GM12801 (cell line): ENCODE results near the gene SVOPL.

Source experiments
- TF ChIP-seq, protein P1 (sequence below): IDR thresholded peaks from one replicate; pipeline ENCODE4 v1.5.1; 2011; ENCODE audit warnings: control low read depth; ENCODE audit not compliant: insufficient read length; ENCODE audit errors: extremely low read depth

The SVOPL gene

DNA sequence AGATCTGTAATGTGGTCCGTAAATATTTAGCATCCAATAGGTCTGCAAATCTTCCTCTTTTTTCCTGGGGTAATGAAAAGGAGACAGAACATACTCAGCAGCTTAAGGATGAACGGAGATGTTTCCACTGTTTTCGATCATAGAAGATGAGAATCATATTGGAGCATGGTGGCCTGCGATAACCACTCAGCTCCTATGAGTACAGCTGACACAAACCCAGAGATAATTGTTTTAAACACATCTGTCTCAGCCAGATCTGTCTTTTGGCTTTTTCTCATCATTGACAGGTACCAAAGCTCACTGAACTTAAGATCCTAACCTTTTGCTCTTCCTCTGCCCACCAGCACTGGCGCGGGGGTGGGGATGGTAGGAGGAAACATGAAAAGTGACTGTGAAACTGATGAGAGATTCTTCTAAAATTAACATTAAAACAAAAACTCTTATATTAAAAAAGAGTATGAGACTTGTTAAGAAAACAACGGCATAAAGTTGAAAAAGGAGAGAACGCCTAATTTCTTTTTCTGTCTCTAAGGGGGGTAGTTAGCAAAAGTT lies 71.0 kb downstream of the SVOPL start:
- TF ChIP-seq, protein P1, sequence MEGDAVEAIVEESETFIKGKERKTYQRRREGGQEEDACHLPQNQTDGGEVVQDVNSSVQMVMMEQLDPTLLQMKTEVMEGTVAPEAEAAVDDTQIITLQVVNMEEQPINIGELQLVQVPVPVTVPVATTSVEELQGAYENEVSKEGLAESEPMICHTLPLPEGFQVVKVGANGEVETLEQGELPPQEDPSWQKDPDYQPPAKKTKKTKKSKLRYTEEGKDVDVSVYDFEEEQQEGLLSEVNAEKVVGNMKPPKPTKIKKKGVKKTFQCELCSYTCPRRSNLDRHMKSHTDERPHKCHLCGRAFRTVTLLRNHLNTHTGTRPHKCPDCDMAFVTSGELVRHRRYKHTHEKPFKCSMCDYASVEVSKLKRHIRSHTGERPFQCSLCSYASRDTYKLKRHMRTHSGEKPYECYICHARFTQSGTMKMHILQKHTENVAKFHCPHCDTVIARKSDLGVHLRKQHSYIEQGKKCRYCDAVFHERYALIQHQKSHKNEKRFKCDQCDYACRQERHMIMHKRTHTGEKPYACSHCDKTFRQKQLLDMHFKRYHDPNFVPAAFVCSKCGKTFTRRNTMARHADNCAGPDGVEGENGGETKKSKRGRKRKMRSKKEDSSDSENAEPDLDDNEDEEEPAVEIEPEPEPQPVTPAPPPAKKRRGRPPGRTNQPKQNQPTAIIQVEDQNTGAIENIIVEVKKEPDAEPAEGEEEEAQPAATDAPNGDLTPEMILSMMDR: no peak

DNA sequence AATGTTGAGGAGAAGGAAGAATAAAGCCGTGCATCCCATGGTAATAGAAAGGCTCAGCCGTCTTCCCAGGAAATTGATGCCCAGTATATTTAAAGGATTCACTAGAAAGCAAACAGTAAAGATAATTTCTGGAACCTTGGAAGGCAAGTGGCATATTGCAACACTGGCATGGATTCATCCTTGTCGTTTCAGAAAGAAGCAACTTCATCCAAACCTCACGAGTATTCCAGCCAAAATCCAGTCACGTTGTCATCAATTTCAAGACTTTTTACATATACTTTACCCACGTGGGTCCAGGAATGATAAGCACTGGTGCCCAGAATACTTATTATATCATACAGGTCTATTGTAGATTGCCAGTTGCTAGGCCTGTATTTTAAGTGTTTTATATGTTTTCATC lies 73.8 kb downstream of the SVOPL start:
- TF ChIP-seq, protein P1: no peak

DNA sequence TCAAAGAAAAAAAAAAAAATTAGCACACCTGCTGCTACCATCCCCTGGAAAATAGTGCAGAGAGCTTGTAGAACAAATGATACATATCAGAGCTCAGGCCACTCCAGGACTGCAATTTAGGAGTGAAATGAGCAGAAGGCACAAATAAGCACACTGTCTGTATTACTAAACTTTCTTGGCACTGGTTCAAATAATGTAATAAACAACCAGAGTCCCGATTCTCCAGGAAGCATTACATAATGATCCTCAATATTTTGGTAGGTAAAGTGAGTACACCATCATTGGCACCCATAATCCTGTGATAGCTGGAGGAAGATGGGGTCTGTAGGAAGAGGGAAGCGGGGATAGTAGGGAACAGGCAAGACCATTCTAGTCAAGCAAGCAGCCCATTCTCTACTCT lies 74.3 kb downstream of the SVOPL start:
- TF ChIP-seq, protein P1: no peak

DNA sequence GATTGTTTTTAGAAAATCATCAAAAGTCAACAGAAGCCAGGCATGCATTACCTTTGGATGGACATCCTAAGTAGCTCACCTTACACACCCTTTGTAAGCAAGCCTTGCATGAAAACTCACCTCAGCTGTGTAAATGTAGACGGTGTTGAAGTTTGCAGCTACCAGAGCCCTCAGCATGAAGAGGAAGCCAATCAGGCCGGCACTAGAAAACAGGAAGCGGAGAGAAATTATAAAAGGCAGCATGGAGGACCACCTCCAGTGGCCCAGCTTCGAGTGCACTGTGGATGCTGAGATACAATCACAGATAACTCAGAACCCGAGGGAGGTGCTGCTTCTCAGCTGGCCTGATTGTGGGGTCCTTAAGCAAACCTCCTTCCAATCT lies 75.3 kb downstream of the SVOPL start:
- TF ChIP-seq, protein P1: no peak

DNA sequence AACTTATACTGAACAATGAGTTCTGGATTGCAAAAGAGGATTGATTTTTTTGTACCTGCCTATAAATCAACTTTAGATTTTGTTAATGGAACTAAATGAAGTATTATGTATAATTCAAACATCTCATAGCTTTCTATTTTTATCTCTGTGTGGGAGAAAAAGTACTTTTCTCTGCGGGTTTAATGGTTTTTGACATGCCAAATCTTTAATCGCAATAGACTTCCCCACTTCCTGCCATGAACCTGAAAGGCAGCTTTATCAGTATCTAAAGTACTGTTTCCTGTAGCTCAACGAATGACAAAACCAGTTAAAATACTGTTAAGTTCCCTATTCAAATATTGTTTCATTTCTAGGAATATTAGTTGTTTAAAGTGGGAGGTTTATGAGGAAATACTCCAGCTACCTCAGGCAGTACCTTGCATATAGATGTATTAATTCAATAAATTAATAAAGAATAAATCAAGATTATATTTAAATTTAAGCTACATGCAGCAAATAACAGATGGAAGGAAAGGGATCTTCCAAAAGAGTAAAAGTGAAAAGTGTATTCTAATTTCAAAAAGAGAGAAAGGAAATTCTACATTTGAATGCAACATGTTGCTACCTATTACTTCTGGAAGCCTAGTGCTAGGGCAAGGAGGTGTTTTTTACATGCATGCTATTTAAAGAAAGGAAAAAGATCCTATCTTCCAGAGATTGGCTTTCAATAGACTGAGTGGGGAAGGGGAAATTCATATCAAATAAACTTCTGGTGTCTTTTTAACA lies 75.9 kb downstream of the SVOPL start:
- TF ChIP-seq, protein P1: no peak

DNA sequence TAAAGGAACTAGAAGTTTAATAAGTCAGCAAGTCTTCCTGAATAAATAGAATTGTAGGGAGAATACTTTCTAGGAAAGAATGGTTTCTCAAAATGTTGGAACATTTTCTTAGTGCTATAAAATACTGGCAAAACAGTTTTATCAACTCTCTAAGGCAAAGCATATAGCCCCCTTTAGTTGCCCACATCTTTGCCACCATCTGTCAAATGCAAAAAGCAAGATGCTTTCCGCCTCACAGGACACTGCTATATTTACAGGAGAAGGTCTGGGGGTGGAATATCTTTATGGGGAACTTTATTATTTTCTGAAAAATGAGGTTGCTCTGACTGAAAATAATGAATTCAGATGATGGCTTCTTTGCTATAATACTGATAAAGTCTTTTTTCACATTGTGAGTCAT lies 78.3 kb downstream of the SVOPL start:
- TF ChIP-seq, protein P1: no peak

DNA sequence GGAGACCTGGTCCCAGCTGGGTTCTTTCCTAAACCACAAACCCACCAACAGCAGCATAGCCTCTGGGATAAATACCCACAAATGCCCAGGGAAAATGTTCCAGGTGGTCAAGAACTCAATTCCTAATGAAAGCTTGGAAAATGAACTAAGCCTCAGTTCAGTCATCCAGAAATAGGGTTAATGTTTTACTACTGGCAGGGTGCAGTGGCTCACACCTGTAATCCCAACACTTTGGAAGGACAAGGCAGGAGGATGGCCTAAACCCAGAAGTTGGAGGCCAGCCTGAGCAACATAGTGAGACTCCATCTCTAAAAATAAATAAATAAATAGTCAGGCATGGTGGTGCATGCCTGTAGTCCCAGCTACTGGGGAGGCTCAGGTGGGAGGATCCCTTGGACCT lies 82.2 kb downstream of the SVOPL start:
- TF ChIP-seq, protein P1: no peak

DNA sequence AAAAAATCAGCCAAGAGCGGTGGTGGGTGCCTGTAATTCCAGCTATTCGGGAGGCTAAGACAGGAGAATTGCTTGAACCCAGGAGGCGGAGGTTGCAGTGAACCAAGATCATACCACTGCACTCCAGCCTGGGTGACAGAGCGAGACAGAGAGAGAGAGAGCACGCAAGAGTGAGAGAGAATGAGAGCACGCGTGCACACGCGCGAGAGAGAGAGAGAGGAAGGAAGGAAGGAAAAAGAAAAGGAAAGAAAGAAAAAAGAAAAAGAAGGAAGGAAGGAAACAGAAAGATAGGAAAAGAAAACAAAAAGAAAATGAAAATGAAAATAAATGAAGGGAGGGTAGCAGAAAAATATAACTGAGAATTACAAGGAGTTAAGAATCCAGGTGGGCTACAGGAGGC lies 82.7 kb downstream of the SVOPL start:
- TF ChIP-seq, protein P1: no peak
